T1000 (cell line): ENCODE results near the gene TCAP.

Experiments
- DNase-seq: peaks from one replicate; lab custom pipeline; 2025; ENCODE audit warnings: mixed read lengths; lab: John Stamatoyannopoulos, UW

TCAP gene

DNA sequence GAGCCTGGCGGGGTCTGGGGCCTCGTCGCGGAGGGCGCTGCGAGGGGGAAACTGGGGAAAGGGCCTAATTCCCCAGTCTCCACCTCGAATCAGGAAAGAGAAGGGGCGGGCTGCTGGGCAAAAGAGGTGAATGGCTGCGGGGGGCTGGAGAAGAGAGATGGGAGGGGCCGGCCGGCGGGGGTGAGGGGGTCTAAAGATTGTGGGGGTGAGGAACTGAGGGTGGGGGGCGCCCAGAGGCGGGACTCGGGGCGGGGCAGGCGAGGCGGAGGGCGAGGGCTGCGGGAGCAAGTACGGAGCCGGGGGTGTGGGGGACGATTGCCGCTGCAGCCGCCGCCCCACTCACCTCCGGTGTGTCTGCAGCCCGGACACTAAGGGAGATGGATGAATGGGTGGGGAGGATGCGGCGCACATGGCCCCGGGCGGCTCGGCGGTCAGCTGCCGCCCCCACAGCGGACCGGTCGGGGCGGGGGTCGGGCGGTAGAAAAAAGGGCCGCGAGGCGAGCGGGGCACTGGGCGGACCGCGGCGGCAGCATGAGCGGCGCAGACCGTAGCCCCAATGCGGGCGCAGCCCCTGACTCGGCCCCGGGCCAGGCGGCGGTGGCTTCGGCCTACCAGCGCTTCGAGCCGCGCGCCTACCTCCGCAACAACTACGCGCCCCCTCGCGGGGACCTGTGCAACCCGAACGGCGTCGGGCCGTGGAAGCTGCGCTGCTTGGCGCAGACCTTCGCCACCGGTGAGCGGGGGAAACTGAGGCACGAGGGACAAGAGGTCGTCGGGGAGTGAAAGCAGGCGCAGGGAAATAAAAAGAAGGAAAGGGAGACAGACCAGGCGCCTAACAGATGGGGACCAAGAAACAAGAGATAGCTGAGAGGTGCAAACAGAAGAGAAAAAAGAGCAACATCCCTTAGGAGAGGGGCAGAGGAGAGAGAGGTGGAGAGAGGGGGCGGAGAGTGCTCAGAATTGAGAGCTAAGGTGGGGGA, 3.1 kb downstream of the TCAP start, which contains the start of gene PNMT:
PNMT (plus strand) TSS at position 509 of the 980 bp plus-strand sequence; CDS start at position 532, 23 bp downstream.
- DNase-seq, result no peak

DNA sequence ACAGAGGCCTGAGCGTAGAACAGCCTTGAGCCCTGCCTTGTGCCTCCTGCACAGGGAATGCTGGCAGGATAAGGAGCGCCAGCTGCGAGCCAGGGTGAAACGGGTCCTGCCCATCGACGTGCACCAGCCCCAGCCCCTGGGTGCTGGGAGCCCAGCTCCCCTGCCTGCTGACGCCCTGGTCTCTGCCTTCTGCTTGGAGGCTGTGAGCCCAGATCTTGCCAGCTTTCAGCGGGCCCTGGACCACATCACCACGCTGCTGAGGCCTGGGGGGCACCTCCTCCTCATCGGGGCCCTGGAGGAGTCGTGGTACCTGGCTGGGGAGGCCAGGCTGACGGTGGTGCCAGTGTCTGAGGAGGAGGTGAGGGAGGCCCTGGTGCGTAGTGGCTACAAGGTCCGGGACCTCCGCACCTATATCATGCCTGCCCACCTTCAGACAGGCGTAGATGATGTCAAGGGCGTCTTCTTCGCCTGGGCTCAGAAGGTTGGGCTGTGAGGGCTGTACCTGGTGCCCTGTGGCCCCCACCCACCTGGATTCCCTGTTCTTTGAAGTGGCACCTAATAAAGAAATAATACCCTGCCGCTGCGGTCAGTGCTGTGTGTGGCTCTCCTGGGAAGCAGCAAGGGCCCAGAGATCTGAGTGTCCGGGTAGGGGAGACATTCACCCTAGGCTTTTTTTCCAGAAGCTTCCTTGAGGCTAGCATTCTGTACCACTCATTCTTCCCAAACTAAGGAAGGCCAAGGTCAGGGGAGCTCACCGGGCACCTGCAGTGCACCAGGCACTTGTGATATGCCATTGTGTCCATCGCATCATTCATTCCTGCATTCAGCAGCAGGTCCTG, 5.0 kb downstream of the TCAP start:
- no peak for DNase-seq

DNA sequence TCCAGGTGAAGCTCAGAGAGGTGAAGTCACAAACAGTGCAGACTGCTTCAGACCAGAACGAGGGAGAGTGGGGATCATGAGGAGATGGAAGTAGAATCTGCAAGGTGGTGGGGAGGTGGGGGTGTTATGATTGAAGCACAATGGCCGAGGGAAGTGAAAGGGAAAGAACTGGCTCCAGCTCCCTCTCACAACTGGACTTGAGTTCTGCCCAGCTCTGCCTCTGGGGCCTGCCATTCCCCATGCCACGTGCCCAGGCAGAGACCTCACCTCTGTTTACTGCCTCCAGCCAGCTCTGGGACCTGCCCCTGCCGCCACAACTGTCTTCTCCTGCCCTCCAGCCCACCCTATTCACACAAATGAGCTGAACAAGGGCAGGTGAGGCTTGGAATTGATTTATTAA, 5.6 kb downstream of the TCAP start:
- DNase-seq, result no peak

DNA sequence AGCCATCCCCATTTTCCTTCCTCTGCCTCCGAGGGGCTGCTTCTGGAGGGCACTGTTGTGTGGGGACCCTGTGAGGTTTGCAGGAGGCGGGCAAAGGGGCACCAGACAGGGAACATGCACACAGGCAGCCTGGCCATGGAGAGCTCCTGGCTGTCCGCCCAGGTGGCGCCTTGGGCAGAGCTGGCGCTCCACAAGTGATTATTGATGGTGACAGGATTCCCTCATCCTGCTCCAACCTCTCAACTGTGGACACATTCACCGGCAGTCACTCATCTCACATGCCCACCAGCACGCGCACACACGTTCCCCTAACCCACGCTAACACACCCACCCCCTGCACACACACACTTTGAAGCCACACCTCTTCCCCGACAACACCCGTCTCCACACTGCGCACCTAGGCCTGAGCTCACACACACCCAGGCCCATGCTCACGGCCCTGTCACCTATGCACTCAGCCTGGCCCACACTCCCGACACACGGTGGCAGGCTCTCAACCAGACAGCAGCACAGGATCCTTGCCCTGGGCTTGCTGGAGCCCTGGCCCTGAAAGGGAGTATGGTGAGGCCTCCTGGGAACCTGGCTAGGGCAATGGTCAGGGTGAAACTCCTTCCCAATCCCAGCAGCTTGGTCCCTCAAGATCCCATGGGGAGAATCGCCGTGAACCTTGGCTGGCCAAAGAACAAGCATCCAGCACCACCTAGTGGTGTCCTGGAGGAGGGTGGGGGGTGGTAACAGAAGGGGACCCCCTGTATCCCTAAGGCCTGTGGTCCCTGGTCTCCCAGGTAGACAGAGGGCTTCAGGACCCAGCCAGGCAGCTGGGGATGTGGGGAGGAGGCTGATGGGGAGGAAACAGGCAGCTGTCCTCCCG, 6.7 kb downstream of the TCAP start:
- no peak for DNase-seq

DNA sequence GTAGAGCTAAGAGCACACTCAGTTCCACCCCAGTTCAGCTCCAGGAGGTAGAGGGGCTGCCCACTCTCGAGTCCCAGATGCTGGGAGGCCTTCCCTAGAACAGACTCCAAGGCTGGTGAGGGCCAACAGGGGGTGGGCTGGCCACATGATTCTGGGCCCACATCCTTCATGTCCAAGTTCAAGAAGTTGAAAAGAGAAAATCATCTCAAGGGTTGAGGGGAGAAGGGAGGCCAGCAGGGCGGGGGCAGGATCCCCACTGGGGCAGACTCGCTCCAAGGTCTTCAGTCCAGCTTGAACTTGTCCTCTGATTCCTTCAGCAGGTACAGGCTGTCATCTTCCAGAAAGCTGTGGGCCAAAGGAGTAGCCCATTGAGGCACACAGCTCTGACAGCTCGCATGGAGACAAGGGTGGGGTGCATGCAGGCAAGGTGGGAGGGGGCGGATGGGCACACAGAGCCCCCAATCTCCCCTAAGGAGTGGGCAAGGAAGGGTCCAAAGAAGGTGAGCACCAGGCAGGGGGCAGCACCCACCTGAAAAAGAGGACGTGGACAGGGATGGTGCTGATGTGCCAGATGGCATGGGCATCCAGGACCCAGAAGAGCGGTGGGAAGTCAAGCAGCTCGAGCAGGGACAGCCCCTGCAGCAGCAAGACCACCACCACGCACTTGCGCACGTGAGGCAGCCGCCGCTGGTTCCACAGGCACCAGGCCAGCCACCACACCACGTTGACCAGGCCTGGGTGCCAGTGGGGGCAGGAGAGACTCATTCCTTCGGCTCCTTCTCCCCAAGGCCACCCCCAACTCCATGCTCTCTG, 7.6 kb downstream of the TCAP start:
- DNase-seq, result no peak

DNA sequence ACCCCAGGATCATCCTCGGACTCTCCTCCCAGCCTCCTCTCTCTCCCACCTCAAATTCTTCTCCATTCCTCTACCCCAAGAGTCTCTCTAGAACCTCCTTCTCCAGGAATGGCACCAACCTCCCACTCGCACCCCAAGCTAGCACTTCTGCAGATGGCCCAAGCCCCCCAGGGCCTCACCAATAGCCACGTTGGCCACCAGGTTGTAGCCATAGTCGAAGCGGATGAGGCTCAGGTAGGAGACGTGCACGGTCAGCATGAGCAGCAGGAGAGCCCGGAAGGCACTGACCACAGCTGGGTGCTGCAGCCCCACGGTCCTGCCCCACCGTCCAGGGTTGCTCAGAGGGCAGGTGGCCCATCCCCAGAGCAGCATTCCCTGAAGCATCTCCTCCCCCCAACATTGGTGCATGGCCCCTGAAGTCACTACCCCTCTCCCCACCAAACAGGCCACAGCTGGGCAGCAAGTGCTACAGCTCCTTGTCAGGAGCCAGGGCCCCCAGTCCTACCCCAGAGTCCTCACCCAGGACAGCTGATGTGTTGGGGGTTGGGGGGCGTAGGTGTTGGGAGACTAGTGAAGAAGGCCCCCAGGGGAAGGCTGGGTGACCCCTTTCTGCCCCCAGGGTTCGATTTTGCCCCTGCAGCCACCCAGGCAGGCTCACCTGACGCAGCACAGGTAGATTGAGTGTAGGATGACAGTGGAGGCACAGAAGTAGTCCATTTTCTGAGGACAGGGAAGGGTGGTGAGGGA, 8.4 kb downstream of the TCAP start:
- DNase-seq, result no peak

DNA sequence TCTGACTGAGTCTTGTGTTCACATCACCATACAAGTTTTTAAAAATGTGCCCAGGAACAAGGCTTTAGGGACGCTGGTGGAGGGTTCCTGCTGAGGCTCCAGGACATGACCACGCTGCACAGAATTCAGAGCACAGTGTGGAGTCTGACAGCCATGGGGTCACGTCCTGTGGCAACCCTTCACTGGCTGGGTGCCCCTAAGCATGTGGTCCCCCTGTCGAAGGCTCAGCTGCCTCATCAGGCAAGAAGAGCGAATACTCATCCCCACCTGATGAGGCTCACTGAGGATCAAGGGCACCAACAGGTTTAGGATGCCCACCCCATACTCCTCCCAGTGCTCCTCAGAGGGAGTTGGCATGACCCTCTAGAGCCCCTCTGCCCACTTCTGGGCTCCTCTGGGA, 9.0 kb downstream of the TCAP start:
- DNase-seq, result no peak

DNA sequence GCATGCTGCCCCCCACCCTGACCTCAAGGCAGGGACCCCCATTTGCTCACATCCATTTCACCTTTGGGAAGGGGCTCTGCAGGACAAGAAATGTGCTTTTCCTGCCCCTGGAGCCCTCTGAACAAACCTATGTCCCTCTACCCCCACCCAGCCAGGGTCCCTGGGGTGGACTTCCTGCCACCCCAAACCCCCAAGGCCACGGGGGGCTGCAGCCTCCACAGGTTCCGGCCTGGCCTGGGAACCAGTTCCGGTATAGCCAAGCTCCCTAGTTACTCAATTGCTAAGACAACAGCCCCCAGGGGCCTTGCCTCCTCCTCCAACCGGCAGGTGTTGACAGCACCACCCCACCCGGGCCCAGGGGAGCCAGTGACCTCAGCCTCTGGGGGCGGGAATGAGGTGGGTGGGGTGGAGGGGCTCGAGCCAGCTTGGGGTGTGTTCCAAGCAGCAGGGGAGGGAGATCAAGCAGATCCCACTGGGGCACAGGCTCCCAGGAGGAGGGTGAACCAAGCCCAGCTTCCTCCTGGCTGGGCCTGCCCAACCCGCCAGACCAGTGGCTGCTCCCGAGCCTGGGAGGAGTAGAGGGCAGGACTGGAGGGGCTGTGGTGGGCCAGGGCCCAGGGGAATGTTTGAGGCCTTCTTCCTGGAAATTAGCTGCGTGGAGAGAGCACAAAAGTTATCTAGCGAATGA, 9.7 kb downstream of the TCAP start:
- DNase-seq, result no peak

DNA sequence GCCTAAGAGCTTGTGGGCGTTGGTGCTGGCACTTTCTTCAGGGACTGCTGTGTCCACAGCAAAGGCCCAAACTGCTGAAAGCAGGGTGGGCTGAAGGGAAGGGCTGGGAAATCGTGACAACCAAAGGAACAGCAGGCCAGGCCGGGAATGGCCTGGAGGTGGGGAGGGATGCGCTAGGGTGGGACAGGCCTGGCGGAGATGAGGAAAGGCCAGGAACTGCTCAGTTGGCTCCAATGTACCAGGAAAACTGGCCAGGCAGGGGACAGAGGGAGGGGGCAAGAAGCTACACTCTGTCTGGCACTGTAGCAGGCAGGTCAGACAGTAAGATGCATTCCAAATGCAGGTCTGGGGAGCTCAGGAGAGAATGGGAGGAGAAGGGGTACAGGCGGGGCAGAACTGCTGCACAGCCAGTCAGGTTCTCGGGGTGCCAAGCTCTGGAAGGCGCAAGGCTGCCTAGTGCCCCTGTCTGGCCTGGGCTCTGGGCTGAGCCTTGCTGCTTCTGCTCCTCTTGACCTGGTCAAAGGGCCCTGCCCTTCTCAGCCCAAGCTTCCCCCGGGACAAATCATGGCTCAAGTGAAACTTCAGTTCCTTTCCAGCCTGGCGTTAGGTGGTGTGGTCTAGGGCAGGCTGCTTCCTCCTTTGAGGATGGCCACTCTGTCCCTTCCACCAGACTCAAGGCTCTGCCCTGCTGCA, 10.4 kb downstream of the TCAP start:
- DNase-seq, result no peak

DNA sequence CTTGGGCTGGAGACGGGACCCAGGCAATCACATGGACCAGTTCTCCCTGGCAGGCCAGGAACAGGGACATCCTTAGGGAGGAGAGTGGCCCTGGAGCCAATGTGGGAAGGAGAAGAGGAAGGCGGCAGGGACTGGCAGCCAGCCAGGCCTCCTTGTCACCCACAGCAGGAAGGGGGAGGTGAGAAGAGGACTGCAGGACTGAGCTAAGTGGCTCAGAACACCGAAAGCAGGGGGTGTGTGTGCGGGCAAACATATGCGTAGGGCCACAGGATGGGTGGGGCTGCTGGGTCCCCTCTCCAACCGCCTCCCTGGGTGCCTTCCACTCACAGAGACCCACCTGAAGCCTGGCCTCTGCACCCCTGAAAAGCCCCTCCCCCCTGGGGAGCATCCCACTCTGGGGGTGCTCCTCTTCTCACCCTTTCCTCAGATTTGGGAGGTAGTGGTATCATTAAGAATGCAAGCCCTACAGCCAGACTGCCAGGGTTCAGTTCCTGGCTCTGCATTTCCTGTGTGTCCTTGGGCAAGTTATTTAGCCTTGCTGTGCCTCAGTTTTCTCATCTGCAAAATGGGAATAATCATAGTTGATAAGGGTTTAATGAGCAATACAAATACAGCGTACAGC, 11.2 kb downstream of the TCAP start:
- no peak for DNase-seq

DNA sequence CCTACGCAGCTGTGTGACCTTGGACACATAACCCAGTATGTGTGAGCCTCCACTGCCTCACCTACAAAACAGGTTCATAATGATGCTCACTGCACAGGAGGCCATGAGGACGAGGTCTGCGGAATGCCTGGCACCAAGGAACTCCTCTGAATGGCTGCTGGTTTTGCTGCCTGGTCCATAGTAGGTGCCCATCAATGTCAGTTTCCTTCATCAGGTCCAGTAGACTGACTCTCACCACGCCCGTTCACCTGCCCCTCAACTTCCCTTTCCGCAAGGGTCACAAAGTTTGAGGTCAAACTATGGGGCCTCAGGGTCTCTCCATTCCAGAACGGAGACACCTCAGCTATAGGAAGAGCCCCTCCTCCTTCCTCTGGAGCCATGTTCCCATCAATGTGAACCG, 11.9 kb downstream of the TCAP start:
- DNase-seq, result no peak

DNA sequence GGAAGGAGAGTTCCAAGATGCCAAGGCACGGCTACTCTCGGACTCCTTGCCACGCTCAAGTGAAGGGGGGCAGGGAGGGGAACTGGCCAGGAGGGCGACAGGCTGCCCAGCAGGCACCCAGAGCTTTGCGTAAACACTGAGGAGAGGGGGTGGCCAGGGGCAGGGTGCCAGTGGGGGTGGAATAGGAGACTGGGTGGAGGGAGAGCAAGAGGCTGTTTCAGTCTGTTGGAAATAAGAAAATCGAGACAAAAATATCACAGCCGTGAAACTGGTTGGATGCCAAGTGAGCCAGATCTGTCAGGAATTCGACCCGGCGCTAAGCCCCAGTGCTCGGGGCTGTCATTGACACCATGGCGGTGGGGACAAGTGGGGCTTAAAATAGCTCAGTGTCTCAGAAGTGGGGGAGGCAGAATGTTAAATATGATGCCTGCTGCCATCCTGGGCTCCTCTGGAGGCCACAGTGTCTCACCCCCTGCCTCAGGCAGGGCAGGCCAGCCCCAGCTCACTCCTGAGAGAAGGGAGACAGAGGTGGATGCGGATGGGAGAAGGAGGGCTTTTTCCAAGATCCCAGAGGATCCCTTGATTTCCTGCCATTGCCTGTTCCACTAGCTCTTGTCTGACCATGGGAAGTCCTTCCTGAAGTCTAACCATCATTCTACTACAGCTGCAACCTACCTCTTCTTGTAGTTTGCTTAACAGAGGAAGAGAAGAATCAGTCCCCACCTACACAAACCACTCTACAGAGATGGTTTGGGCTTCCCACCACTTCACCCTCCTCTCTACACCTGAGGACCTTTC, 12.6 kb downstream of the TCAP start:
- no peak for DNase-seq

DNA sequence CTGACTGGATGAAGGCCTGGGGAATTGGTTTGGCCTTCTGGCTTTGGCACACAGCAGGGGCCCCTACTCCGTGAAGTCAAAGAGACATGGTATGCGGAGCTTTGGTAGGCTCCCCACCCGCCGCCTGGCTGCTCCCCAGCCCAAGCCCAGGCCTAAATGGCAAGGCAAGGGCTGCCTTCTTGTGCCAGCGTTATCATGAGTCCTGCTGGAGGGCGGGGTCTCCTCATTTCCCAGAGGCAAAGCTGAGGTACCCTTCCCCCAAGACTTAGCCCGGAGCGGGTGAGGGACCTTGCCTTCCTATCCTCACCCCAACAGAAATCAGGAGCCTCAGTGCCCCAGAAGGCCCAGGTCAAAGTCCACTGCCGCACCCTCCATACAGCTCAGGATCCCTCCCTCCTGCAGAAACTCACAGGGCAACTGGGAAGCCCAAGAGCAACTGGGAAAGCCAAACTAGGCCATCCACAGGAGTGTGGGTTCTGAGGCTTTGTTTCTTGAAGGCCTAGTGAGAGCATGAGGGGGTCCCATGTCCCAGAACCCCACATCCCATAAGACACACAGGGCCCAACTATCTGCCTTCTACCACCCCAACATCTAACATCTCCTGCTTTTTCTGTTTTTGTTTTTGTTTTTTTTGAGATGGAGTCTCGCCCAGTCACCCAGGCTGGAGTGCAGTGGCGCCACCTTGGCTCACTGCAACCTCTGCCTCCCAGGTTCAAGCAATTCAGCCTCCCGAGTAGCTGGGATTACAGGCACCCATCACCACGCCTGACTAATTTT, 13.4 kb downstream of the TCAP start:
- no peak for DNase-seq

DNA sequence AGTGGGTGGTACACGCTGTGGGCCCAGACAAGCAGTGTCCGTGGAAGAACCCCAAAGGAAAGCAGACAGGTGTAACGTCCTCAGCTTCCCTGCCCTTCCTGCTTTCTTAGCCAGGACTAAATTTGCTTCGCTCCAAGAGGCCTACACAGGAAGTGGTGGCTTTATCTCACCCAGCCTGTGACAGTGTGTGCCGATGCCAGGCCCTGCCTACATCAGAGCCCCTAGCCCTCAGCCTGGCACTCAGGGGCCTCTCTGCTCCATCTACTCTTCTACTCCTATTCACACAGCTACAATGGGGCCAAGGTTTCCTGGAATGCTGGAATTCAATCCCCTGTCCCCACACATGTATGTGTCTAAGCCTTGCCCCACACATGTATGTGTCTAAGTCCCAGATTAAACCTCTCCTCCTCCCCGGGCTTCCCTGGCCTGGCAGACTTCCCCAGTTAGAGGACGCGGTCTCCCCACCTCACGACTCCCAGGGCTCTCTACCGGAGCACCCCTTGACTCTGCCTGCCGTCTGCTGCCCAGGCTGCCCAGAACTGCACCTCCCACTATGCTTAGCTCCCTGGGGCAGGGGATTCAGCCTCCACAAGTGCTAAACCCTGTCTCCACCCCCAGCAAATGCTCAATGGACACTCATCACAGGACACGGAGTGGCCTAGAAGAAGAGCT, 14.5 kb downstream of the TCAP start:
- DNase-seq, result no peak

DNA sequence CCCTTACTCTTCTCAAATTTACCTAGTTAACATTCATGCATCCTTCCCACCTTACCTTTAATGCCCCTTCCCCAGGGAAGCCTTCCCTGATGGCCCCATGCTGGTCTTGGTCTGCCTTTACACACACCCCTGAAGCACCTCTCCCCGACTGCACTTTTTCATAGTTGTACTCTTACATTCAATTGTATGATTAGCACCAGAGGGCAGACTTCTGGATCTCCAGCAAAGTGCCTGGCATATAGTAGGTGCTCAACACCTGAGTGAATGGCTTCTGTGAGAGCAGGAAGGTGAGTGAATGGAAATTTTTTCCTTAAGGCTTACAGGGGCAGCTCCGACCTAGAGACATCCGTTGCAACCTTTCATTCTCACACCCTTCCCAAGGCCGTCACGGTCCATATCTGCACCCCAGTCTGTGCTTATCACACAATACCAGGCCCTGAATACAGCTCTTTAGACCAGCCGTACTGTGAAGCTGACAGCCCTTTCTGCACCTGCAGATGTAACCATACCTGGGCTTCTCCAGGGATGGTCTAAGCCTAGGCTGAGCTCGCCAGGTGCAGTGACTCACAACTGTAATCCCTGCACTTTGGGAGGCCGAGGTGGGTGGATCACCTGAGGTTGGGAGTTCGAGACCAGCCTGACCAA, 18.3 kb downstream of the TCAP start:
- no peak for DNase-seq
